HK-2 (cell line): ENCODE results near the gene EHBP1L1.
A peak's percentile ranks its signal among the peaks of the same experiment; 100 is the strongest.
"Not testable (repeated sequence)": the region's sequence is repeated elsewhere in the genome, so short reads cannot be mapped to it uniquely, and the experiment has no call there.

Experiments
- DNase-seq: peaks from one replicate; pipeline ENCODE4 v3.0.0-alpha.2; 2018; ENCODE audit not compliant: unreplicated experiment

EHBP1L1 gene

DNA sequence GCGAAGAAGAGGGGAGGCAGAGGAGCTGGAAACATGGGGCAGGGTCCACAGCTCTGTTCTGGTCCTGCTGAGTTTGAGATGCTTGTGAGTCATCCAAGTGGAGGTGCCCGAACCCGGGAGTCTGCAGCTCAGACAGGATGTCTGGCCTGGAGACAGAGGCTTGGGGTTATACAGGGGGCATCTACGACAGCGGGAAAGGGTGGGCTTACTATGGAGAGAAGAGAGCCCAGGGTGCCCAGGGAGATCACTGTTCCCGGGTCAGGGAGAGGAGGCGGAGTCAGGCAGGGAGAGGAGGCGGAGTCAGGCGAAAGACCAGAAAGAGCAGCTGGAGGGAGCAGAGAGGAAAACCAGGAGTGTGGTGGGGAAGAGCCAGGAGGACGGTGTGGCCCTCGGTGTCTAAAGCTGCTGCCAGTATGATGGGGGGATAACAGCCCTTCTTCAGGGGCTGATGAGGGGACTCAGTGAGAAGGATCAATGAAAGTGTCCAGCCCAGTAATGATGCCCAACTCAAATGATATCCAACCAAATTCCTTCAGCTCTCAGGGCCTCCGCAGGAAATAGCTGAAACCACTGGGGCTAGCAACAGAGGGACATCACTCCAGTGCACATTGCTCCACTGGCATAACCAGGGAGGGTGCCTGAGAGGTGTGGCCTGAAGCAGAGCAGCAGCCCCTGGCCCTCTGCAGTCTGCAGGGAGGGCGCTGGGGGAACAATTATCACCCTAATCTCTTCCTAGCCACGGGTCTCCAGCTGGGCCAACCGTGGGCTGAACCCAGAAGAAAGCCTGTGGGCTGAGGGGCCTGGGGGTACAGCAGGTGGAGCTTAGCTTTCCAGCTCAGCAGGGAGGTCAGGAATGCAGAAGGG is 15.1 kb upstream of the EHBP1L1 start:
- peak; percentile 58 for DNase-seq

DNA sequence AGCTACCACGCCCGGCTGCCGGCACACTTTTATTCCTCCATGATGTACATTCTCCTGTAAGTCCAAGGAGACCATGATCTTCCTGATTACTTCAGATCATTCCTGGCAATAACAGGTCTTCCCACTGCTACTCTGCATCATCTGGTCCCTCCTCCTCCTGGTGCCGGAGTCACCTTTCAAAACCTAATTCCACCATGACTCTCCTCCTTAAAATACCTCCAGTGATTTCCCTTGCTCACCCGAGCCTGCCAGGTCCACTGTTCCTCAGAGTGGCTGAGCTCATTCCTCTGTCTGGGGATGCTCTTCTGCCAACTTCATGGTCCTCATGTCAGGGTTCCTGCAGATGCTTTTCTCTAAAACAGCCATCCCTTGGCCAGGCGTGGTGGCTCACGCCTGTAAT is 13.8 kb upstream of the EHBP1L1 start:
- no peak for DNase-seq

DNA sequence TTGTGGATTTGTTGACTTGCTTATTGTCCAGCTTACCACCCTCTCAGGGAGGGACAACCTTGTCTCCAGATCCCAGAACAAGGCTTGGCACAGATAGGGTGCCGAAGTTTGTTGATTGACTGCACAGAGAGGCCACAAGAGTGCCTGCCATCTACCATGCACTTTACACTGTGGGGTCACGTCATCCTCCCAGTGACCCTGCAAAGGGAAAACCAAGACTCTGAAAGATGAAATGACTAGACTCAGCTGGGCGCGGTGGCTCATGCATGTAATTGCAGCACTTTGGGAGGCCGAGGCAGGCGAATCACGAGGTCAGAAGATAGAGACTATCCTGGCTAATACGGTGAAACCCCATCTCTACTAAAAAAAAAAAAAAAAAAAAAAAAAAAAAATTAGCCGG is 13.1 kb upstream of the EHBP1L1 start:
- DNase-seq = no peak

DNA sequence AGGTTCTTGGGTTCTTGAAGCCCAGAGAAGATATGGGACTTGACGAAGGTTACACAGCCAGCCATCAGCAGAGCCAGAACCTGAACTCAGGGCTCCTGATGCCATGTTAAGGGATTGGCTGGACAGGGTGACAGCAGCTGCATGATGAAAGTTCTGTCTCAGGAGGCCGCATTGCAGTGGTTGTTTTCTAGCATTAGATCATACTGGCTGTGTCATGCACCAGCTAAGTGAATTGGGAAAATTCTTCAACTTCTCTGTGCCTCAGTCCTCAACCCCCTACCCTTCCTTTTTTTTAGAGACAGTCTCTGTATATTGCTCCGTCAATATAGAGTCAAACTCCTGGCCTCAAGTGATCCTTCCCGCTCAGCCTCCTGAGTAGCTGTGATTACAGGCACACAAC is 12.3 kb upstream of the EHBP1L1 start:
- DNase-seq = no peak

DNA sequence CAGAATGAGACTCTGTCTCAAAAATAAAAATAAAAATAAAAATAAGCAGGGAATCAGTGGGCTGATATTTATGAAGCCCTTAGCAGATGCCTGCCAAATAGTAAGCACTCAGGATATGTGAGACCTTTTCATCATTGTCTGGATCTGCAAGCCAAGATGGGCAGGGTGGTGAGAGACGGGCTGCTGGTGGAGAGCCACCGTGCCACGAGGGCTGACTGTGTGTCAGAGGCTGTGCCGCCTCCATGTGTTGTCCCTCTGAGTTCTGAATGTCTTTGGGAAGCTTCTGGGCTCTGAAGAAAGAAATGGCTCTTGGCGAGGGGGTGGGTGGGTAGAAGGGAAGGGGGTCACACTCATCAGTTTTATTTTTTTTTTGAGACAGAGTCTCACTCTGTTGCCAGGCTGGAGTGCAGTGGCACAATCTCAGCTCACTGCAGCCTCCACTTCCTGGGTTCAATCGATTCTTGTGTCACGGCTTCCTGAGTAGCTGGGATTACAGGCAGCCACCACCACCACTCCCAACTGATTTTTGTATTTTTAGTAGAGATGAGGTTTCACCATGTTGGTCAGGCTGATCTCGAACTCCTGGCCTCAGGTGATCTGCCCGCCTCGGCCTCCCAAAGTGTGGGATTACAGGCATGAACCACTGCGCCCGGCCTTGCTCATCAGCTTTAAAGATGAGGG is 10.8 kb upstream of the EHBP1L1 start:
- not testable (repeated sequence) for DNase-seq

DNA sequence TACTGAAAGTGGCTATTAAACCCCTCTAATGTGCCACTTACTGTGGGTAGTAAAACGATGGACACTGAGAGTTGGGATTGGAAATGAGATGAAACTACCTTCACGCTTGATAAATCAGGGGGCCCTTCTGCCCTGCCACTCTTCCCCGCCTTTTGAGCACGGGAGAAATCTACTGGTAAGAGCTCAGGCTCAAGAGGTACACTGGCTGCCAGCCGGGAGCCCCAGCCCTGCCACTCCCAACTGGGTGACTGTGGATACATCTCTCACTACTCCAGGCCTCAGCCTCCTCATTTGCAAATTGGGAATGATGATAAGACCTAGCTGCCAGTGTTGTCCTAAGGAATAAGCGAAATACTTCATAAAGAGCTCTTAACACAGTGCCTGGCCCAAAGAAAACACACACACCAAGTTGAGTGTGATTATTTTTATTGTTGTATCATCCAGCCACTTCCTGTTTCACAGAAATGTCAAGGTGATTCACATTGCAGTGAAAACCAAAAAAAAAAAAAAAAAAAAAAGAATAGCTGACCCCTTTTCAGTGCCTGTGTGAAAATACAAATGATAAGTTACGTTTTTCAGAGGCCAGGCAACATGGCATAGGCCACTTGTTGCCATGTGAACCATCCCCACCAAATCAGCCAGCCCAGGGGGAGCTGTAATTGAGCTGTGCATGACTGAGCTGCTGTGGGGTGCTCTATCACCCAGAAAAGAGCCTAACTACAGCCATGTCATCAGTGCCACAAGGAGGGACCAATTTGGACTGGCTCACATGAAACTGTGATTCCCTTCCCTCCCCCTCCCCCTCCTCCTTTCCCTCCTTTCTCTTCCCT is 10.0 kb upstream of the EHBP1L1 start:
- DNase-seq = no peak

DNA sequence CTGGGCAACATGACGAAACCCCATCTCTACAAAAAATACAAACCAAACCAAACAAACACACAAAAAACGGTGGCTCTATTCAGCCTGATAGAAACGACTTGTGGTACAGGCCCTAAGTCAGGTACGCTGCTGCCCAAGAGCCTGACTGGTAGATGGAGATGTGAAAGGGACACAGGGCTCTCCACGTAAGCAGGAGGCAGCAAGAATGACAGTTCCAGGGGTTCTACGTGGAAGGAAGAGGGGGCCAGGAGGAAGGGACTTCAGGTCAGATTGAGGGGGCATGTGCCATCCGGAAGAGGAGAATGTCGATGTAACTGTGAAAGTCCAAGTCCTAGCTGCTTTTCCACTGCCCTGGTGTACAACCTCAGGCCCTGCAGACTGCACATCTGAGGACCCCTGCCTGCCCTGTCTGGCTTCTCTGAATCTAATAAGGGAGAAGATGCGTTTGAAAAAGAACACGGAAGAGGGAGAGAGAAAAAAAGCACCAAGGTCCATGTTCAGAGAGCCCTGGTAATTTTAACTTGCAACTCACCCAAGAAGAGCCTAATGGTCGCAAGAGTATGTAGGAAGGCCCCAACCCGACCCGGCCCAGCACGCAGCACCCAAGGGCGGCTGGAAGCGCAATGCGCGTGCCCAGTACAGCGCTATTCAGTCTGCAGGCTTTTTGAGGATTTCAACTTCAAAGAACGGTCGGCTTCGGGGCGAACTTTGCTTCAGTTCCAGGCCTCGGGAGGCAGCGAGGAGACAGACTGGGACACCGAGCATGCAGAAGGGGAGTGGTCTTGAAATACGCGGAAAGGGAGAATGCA is 6.5 kb upstream of the EHBP1L1 start:
- DNase-seq = no peak

DNA sequence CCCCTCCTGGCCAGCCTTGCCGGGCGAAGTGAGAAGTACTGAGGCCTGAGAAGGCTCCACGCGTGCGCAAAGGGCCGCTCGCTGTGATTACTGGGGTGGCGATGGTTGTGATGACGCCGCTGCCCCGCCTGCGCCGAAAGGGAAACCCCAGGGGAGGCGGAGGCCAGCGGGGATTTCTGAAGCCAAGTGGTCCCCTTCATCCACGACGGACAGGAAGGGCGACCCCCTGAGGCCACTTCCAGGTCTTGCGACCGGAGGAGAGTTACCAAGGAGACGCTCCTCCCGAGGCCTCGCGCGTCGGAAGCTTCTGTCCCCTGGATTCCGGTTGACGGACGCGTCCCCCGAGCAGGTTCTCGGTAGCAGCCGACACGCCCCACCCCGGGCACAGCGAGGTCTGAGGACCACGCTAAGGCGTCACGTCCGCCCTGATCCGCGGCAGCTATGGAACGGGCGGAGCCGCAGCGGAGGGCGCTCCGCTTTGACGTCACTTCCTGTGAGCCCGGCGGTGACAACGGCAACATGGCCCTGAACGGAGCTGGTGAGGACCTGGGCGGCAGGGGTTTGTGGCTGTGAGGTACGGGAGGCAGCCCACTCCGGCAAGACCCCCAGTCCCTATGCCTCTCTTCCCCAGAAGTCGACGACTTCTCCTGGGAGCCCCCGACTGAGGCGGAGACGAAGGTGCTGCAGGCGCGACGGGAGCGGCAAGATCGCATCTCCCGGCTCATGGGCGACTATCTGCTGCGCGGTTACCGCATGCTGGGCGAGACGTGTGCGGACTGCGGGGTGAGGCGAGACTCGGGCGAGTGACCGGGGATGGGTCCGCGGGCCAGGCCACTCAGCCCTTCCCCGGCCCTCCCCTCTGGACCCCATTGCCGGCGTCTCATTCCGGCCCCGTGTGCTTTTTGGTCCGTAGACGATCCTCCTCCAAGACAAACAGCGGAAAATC is 5.6 kb upstream of the EHBP1L1 start, which contains the start of gene ZNRD2:
Gene ZNRD2, plus strand, starts transcription at position 505 of the 946 bp plus-strand sequence. Its CDS starts 15 bp downstream, at position 520.
- peak; percentile 94 for DNase-seq

DNA sequence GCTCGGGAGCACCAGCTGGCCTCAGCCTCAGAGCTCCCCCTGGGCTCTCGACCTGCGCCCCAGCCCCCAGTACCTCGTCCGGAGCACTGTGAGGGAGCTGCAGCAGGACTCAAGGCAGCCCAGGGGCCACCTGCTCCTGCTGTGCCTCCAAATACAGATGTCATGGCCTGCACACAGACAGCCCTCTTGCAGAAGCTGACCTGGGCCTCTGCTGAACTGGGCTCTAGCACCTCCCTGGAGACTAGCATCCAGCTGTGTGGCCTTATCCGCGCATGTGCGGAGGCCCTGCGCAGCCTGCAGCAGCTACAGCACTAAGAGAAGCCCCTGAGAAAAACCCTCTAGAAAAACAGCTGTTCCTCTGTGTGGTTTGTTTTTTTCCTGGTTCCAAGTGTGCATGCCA is 4.4 kb upstream of the EHBP1L1 start:
- no peak for DNase-seq

DNA sequence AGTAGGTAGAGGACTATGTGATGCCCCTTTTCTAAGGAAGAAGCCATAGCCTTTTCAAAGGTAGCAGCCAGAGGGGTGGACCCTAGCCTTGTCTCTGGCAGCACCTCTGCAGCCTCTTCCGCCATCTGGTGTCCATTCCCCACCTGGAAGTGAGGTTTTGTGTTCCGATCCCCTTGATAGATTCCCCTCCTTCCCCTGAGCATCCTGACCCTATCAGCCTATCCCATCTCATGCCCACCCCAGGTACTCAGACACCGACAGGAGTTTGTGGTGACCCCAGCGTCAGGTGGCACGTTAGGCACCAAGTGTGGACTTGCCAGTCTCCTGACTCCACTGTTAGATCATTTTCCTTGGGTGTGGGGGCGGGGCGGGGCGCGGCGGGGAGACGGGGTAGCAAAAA is 3.9 kb upstream of the EHBP1L1 start:
- DNase-seq = no peak

DNA sequence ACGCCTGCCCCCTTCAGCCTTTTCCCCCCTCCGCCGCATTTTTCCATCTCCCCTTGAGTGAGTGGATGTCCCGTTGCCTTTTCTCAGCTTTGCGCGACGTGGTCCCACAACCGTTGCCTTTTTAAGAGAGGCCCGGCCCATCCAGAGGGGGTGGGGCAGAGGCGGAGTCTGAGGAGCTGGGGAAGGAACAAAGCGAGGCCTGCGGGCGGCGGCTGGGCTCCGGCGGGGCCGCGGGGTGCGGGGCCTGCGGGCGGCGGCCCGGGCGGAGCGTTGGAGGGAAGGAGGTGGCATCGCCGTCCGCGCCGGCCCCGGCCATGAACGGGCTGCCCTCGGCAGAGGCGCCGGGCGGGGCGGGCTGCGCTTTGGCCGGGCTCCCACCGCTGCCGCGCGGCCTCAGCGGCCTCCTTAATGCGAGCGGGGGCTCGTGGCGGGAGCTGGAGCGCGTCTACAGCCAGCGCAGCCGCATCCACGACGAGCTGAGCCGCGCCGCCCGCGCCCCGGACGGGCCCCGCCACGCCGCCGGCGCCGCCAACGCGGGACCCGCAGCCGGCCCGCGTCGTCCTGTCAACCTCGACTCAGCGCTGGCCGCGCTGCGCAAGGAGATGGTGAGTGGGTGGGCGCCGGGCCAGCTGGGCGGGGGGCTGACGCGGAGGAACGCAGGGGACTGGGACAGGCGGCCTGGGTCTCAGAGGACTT is 3.3 kb upstream of the EHBP1L1 start, which contains the start of gene FAM89B:
Gene FAM89B, plus strand, starts transcription at position 183 of the 696 bp plus-strand sequence. Its CDS starts 132 bp downstream, at position 315.
- DNase-seq = peak; percentile 70

DNA sequence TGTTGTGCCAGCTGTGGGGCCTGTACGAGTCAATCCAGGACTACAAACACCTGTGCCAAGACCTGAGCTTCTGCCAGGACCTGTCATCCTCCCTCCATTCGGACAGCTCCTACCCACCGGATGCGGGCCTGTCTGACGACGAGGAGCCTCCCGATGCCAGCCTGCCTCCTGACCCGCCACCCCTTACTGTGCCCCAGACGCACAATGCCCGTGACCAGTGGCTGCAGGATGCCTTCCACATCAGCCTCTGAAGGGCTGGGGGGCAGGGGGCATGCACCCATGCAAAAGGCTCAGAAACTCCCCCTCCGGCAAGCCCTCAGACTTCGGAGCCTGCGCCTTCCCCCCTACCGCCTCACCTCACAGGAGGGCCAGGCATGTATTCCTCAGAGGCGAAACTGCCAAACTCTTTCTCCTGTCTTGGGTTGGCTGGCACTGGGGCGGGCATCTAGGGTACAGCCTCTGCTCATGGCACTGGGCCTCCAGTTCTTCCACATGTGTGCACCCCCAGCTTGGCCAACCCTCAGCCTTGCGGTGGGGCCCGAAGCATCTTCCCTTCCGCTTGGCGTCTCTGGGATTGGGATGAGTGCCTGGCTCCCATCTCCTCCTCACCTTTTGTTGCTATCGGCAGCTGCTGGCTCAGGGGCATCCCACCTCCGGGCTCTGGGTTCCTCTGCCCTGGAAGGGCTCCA is 2.3 kb upstream of the EHBP1L1 start:
- no peak for DNase-seq

DNA sequence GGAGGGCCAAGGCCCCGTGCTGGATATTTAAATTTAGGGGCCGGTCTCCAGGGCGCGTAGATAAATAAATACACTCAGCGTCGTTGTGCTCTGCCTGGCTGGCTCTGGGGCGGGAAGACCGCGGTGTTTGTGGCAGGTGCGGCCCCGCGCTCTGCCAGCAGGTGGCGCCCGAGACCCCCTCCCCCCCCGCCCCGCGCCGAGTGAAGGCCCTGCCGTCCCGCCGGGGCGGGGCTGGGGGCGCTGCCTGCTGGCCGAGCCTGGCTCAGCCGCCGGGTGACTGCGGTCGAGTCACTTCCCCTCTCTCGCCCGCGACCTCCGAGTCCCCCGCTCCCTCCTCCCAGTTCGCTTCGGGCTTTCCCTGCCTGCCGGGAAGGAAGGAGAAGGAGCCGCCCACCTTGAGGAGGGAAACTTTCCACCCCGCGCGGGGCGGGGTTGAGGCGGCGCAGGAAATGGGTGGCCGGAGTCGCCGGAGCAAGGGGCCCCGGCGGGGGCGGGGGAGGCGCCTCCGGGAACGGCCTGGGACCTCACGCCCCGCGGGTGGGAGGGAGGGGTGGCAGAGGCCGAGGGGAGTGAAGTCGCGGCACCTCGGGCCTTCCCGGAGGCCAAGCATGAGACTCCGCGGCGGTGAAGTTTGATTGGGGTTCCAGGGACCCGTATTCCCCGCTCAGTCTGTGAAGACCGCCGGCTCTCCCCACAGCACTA is 1.6 kb upstream of the EHBP1L1 start:
- peak; percentile 93 for DNase-seq

DNA sequence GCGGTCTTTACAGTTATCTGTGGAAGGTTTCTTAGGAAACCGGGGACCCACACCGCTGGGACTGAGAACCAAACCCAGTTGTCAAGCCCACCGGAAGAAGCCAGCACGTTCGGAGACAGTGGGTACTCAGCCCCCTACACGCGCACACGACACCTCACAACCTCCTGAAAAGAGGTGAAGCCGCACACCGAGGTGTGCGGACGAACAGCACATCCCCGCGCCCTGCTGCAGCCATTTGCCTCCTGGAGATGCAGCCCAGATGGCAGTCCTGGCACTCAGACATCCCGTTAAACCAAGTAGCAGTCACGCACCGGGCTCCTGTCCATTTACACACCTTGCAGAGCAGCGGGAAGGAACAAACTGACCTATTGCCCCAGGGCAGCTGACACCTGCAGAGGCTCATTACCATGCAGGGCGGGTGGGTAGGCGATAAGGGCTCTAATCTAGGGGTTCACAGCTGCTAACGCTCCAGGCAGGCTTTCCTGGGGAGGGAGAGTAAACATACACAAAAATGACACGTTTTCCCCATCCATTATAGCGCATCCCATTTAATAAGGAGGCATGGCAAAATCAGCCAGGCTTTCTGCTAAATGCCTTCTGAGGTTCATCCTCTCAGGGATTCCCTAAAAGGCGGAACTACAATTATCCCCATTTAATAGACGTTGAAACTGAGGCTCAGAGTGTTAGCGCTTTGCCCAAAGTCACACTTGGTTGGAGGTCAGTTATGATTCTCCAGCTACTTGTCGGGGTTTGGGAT is 864 bp upstream of the EHBP1L1 start:
- no peak for DNase-seq

DNA sequence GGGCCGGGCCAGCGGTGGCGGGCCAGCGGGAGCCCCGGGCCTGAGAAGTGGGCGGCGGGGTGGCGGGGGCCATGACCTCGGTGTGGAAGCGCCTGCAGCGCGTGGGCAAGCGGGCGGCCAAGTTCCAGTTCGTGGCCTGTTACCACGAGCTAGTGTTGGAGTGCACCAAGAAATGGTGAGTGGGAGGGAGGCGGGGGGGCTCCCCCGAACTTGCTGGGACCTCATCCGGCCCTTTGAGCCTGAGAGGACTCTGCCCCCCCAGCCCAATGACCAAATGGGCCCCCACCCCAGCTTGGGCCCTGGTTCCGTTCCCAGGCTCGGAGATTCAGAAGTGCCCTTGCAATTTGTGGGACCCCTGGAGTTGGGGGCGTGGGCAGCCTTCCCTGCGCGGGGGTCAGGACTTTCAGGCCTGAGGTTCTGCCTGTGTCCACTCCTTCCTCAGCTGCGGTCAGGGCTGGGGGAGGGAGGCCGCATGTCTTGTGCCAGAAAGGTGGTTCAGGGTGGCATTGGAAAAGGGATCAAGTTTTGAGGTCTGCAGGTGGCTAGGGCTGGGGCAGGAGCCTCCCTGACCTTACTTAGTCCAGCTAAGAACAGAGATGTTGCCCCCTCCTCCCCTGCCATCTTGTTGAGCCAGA is 496 bp downstream of the EHBP1L1 start:
- DNase-seq = no peak

DNA sequence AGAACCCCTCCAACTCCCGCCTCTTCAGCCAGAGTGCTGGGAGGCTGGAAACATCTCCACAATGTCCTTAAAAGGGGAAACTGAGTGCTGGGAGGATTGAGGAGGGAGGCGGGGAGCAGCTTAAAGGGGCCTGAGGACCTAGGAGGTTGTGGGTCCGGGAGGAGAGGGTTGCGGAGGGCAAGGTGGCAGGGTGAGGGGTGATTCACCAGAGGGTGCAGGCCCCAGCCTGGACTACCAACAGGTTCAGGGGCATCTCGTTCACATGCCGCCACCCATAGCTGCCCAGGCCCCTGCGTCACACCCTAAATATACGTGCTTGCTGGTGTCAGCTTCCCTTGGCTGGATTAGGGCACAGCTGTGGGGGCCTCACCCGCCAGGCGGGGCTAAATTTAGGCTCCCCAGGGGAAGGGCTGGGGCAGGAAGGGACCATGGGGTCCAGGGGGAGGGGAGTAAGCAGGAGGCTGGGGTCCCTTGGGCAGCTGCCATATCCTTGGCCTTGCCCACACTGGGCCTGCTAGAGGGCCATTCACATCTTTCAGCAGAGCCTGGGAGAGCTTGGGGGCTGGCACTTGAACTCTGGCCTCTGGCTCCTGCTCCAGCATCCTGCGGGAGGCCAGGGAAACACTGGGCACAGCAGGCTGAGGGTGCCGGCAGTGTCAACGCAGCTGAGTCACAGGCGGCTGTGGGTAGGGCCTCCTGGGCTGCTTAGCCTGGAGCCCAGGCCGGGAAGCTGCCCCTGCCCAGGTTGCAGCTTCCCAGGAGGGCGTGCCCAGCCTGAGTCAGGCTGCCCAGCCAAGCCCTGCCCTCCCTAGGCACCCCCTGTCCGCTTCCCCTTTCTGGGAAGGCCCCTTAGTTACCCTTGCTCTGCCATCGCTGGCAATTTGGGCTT is 1.3 kb downstream of the EHBP1L1 start:
- peak; percentile 82 for DNase-seq
